PC-3 (cell line): ENCODE measurements around the gene ENG. TPM values are rescaled to one million over a fixed set of nuclear protein-coding genes. Genes with fewer than 3 reads are reported as not detected.

ENCODE experiments used
- ATAC-seq: fragments of 200-7000 bp; cut with Tn5 transposase; 2 replicates; pipeline ENCODE4 v1.9.1; 2020; ENCODE audit warnings: mild to moderate bottlenecking, moderate library complexity
- BruUV-seq: library from RNA; stranded (reverse); fragments of 400-500 nt; replicated peaks from 2 replicates; lab custom pipeline; 2021; lab: Mats Ljungman, UMichigan
- CTCF ChIA-PET: fragments of 300-600 bp; sonication (Branson Sonifier 250); formaldehyde crosslinking; loops from one replicate; lab custom pipeline; 2022; ENCODE audit warnings: antibody characterized with exemption; lab: Charles Lee
- POLR2A ChIA-PET: fragments of 300-600 bp; sonication (Branson Sonifier 250); formaldehyde crosslinking; loops from one replicate; lab custom pipeline; 2022; ENCODE audit warnings: antibody characterized with exemption; ENCODE audit not compliant: unreplicated experiment; lab: Charles Lee
- DNase-seq: peaks from one replicate; pipeline ENCODE4 v3.0.0-alpha.2; 2015
- H2AFZ ChIP-seq: fragments of 300-600 bp; sonication (generic); 2 replicates; pipeline ENCODE4 v1.6.0; 2016; ENCODE audit warnings: antibody characterized with exemption, low read length
- H3F3A ChIP-seq: fragments of 300-600 bp; sonication (generic); one replicate; pipeline ENCODE4 v1.6.0; 2017; ENCODE audit warnings: antibody characterized with exemption, low read length, control low read depth, mild to moderate bottlenecking; ENCODE audit not compliant: unreplicated experiment
- H3K27ac ChIP-seq: fragments of 300-600 bp; sonication (generic); 2 replicates; pipeline ENCODE4 v1.5.1; 2016; ENCODE audit warnings: mild to moderate bottlenecking, low read length
- H3K27me3 ChIP-seq: fragments of 300-600 bp; sonication (generic); 2 replicates; pipeline ENCODE4 v1.6.1; 2016; ENCODE audit warnings: low read length, mixed read lengths
- H3K36me3 ChIP-seq: fragments of 300-600 bp; sonication (generic); 2 replicates; pipeline ENCODE4 v1.6.1; 2016; ENCODE audit warnings: low read depth, mixed run types, low read length, mixed read lengths
- H3K4me1 ChIP-seq: fragments of 300-600 bp; sonication (generic); 2 replicates; pipeline ENCODE4 v1.5.1; 2016; ENCODE audit warnings: low read length; ENCODE audit not compliant: insufficient read depth
- H3K4me2 ChIP-seq: fragments of 300-600 bp; sonication (generic); 2 replicates; pipeline ENCODE4 v1.6.0; 2016; ENCODE audit warnings: low read length
- H3K4me3 ChIP-seq: fragments of 300-600 bp; sonication (generic); 2 replicates; pipeline ENCODE4 v1.5.1; 2016; ENCODE audit warnings: mild to moderate bottlenecking, low read length, mixed read lengths
- H3K79me2 ChIP-seq: fragments of 300-600 bp; sonication (generic); 2 replicates; pipeline ENCODE4 v1.6.1; 2017; ENCODE audit warnings: low read length, mixed read lengths
- H3K9ac ChIP-seq: fragments of 300-600 bp; sonication (generic); 2 replicates; pipeline ENCODE4 v1.6.0; 2016; ENCODE audit warnings: mild to moderate bottlenecking, low read length
- H3K9me2 ChIP-seq: fragments of 300-600 bp; sonication (generic); replicated peaks from 2 replicates; pipeline ENCODE4 v1.6.1; 2016; ENCODE audit warnings: mixed run types, low read length, mixed read lengths
- H3K9me3 ChIP-seq: fragments of 300-600 bp; sonication (generic); 2 replicates; pipeline ENCODE4 v1.6.1; 2016; ENCODE audit warnings: low read length, mixed read lengths
- H4K20me1 ChIP-seq: fragments of 300-600 bp; sonication (generic); 2 replicates; pipeline ENCODE4 v1.6.1; 2016; ENCODE audit warnings: low read length, mixed read lengths
- CTCF ChIP-seq: fragments of 300-600 bp; sonication (generic); conservative IDR thresholded peaks from 2 replicates; pipeline ENCODE4 v1.5.1; 2017; ENCODE audit warnings: antibody characterized with exemption, low read depth, mild to moderate bottlenecking, low read length
- EZH2 ChIP-seq: fragments of 300-600 bp; sonication (generic); IDR thresholded peaks from one replicate; pipeline ENCODE4 v1.6.1; 2017; ENCODE audit warnings: antibody characterized with exemption, mild to moderate bottlenecking, low read length; ENCODE audit not compliant: unreplicated experiment
- EZH2phosphoT487 ChIP-seq: fragments of 300-600 bp; sonication (generic); IDR thresholded peaks from 2 replicates; pipeline ENCODE4 v1.6.1; 2018; ENCODE audit warnings: mild to moderate bottlenecking, antibody characterized with exemption, low read length, borderline replicate concordance
- intact Hi-C: fragments of 100-400 bp; cut with micrococcal nuclease; formaldehyde crosslinking; loops from 2 replicates; pipeline ENCODE4 v1.9.0; 2023
- total RNA-seq: library from RNA; depleted of rRNA; stranded (reverse); fragments of >200 nt; gene quantifications from 2 replicates; pipeline ENCODE4 v1.2.3, GENCODE V29; 2014

The ENG gene
- total RNA-seq, 1 experiment from 2014 or later = 1.1 TPM

GRCh38 chr9:127850286-127850830 lies 4.1 kb downstream of the ENG start:
- H4K20me1 ChIP-seq = no peaks in the 10 kb centered on the region
- H3F3A ChIP-seq = no peaks in the 10 kb centered on the region
- no peak overlapping the region for H3K4me2 ChIP-seq
- H2AFZ ChIP-seq = no peak overlapping the region
- H3K36me3 ChIP-seq = no peaks in the 10 kb centered on the region
- 0 out of 2 replicates have a peak, but pooled peaks cover 7% of the 10 kb centered on the region for H3K9me3 ChIP-seq
- CTCF ChIA-PET = no interaction called here
- H3K27me3 ChIP-seq = no peaks in the 10 kb centered on the region
- ATAC-seq (no peak), DNase-seq (no peak)
- H3K4me1 ChIP-seq = no peaks in the 10 kb centered on the region
- H3K27ac ChIP-seq = no peak overlapping the region
- no TSS peak for BruUV-seq
- no peak overlapping the region for H3K4me3 ChIP-seq
- intact Hi-C loops = no loop called here
- no peak overlapping the region for H3K9ac ChIP-seq
- POLR2A ChIA-PET = interaction anchor here (0.7 kb wide), 1 partner anchor 155 kb away, joined by 9 read pairs; no protein-coding TSS in a partner anchor
- TF ChIP-seq EZH2phosphoT487 = no peak
- no peak for TF ChIP-seq EZH2
- TF ChIP-seq CTCF = no peak
- H3K9me2 ChIP-seq = no peaks in the 10 kb centered on the region
- H3K79me2 ChIP-seq = no peaks in the 10 kb centered on the region

- Histone ChIP-seq H3F3A (no peaks in the 10 kb centered on the region), H2AFZ (no peak overlapping the region), H3K4me1 (no peaks in the 10 kb centered on the region), H3K36me3 (no peaks in the 10 kb centered on the region), H3K79me2 (no peaks in the 10 kb centered on the region), H3K9me3 (0 out of 2 replicates have a peak, but pooled peaks cover 7% of the 10 kb centered on the region), H3K27ac (no peak overlapping the region), H3K27me3 (no peaks in the 10 kb centered on the region), H4K20me1 (no peaks in the 10 kb centered on the region), H3K9me2 (no peaks in the 10 kb centered on the region), H3K4me2 (no peak overlapping the region), H3K4me3 (no peak overlapping the region), H3K9ac (no peak overlapping the region)
- ATAC-seq (no peak), DNase-seq (no peak)
- no TSS peak for BruUV-seq
- POLR2A ChIA-PET = no interaction called here
- intact Hi-C loops = no loop called here
- CTCF ChIA-PET = no interaction called here
- TF ChIP-seq CTCF (no peak), EZH2phosphoT487 (no peak), EZH2 (no peak)
These were observed 5.5 kb downstream of the ENG start for GRCh38 chr9:127848756-127849504.
